HG02885 (cell line): Measurements from ENCODE around the gene TXNRD2.

ENCODE experiments used
- ATAC-seq: cut with Tn5 transposase; IDR thresholded peaks from one replicate; pipeline ENCODE4 v1.9.1; 2021; ENCODE audit warnings: mild to moderate bottlenecking; ENCODE audit not compliant: unreplicated experiment, poor library complexity

TXNRD2 gene

GRCh38 chr22:19969141-19969928, 27.7 kb upstream of the TXNRD2 start:
- ATAC-seq, result no peak

- ATAC-seq, result no peak
These were observed 26.9 kb upstream of the TXNRD2 start for GRCh38 chr22:19968450-19968891.

- no peak for ATAC-seq
These were observed 26.3 kb upstream of the TXNRD2 start for GRCh38 chr22:19967850-19968449.

GRCh38 chr22:19966908-19967750, 25.5 kb upstream of the TXNRD2 start:
- ATAC-seq, result no peak

- no peak for ATAC-seq
These were observed 24.4 kb upstream of the TXNRD2 start for GRCh38 chr22:19965771-19966709.

- ATAC-seq, result no peak
These were observed 23.2 kb upstream of the TXNRD2 start for GRCh38 chr22:19964701-19965386.

GRCh38 chr22:19963863-19964642, 22.4 kb upstream of the TXNRD2 start:
- no peak for ATAC-seq

GRCh38 chr22:19962909-19963806, 21.5 kb upstream of the TXNRD2 start:
- ATAC-seq, result no peak

- ATAC-seq, result no peak
These were observed 20.8 kb upstream of the TXNRD2 start for GRCh38 chr22:19962246-19962908.

GRCh38 chr22:19961868-19962245, 20.2 kb upstream of the TXNRD2 start:
- no peak for ATAC-seq

- no peak for ATAC-seq
These were observed 19.6 kb upstream of the TXNRD2 start for GRCh38 chr22:19961201-19961580.

GRCh38 chr22:19960491-19961200, 19.0 kb upstream of the TXNRD2 start:
- no peak for ATAC-seq

- ATAC-seq, result no peak
These were observed 18.2 kb upstream of the TXNRD2 start for GRCh38 chr22:19959587-19960490.

- no peak for ATAC-seq
These were observed 17.5 kb upstream of the TXNRD2 start for GRCh38 chr22:19959043-19959586.
